Heart right ventricle (tissue), 16 donors: ENCODE measurements around the gene SUGCT. TPM values are rescaled to one million over a fixed set of nuclear protein-coding genes. Genes with fewer than 3 reads are reported as not detected.

Experiments used
- ATAC-seq, 8 donors: fragments of 200-7000 bp; cut with Tn5 transposase; one replicate each; pipeline ENCODE4 v1.9.1; 2020; ENCODE audit warnings: mild to moderate bottlenecking in 8 of 8, moderate library complexity in 8 of 8, moderate number of reproducible peaks in 1 of 8
- DNase-seq, 2 donors: peaks; one replicate each; pipeline ENCODE4 v3.0.0-alpha.2; 2020
- H3K27ac ChIP-seq, 10 donors: fragments of 200-600 bp; sonication (generic) in 2 of 10; one replicate each; pipeline versions ENCODE4 v1.5.0 to v1.8.0; 2020 to 2022; ENCODE audit warnings: mild to moderate bottlenecking in 3 of 10
- H3K27me3 ChIP-seq, 7 donors: fragments of 200-600 bp; one replicate each; pipeline ENCODE4 v1.8.0; 2021 to 2022; ENCODE audit warnings: mild to moderate bottlenecking in 2 of 7
- H3K36me3 ChIP-seq, 9 donors: fragments of 200-600 bp; sonication (generic) in 1 of 9; one replicate each; pipeline versions ENCODE4 v1.5.0 to v1.8.0; 2020 to 2022; ENCODE audit warnings: mild to moderate bottlenecking in 2 of 9
- H3K4me1 ChIP-seq, 9 donors: fragments of 200-600 bp; sonication (generic) in 1 of 9; one replicate each; pipeline versions ENCODE4 v1.5.0 to v1.8.0; 2020 to 2022; ENCODE audit warnings: mild to moderate bottlenecking in 4 of 9
- H3K4me3 ChIP-seq, 10 donors: fragments of 200-600 bp; sonication (generic) in 2 of 10; one replicate each; pipeline versions ENCODE4 v1.5.0 to v1.8.0; 2020 to 2022; ENCODE audit warnings: mild to moderate bottlenecking in 7 of 10, moderate library complexity in 2 of 10
- H3K9me3 ChIP-seq, 11 donors: fragments of 200-600 bp in 10 of 11; sonication (generic) in 2 of 11; one replicate each; pipeline versions ENCODE4 v1.5.0 to v1.8.0; 2013 to 2022; ENCODE audit warnings: mild to moderate bottlenecking in 2 of 11, control low read depth in 1 of 11, moderate library complexity in 1 of 11
- WGBS, 2 donors: extraction: QIAGEN DNeasy Blood & Tissue Kit; methylation state at CpG; one replicate each; pipeline ENCODE4 v1.1.7; 2013; ENCODE audit warnings: inconsistent platforms in 1 of 2; 5-methylcytosine and 5-hydroxymethylcytosine counted together
- intact Hi-C, 10 donors: fragments of 100-400 bp; cut with DNase I; formaldehyde crosslinking; loops; one replicate each; pipeline versions ENCODE4 v1.11.1 to v1.14.2; 2022
- polyA plus RNA-seq, 2 donors: library from polyadenylated mRNA; stranded (reverse); fragments of 200-250 nt; gene quantifications; one replicate each; pipeline ENCODE4 v1.2.3, GENCODE V29; 2013
- total RNA-seq, 10 donors: library from RNA; stranded (reverse); fragmentation: NEBNext Ultra II Directional in 3 of 10; extraction: Animal tissue kit (Norgen Biotek cat#: 25700) in 3 of 10; gene quantifications; one replicate each; pipeline versions ENCODE4 v1.2.1 to v1.2.4, GENCODE V29; 2021 to 2023
- TF ChIP-seq, protein P1 (sequence below), 9 donors: fragments of 200-600 bp; sonication (generic) in 2 of 9; IDR thresholded peaks; one replicate each; pipeline versions ENCODE4 v1.5.0 to v1.8.0; 2021 to 2022; ENCODE audit warnings: antibody characterized with exemption in 9 of 9, mild to moderate bottlenecking in 5 of 9, moderate library complexity in 1 of 9
- donor health status: Arrhythmogenic right ventricular cardiomyopathy.
- donor health status: ischemic (EF 13 %, LVEDD 7.1; RV severe dilation, severe dysfunction).
- donor health status: healthy with polysubstance abuse.
- donor health status: DM: no; HTN: yes; CAD: no.
- donor health status: DM: no; HTN: no; CAD: no.
- donor health status: ischemic (EF 25% LVEDD 6.9; RV normal size, moderate dysfunction).
- donor health status: ischemic (EF 25% LVEDD 5.7; RV mildly dilated, moderate dysfunction).
- donor health status: healthy.
- donor health status: DM: yes; HTN: yes; CAD: no.
- donor health status: Ischemic cardiomyopathy.
- donor health status: ischemic (EF 35%, LVEDD 5.7; RV mildly dilated, moderate dysfunction).
- donor health status: nonischemic (EF 11% LVEDD 7.7; RV severe dilation, severe dysfunction).
- donor health status: DM: yes; HTN: yes; CAD: no.
- donor health status: PGD.
- donor health status: ischemic (EF 29% LVEDD 5.4; RV normal size, mild dysfunction).
- donor health status: nonischemic (EF 23%, LVEDD 6.1; RV moderate dilation, normal function).

Gene SUGCT
- total and polyA plus RNA-seq, 12 donors, result 1.2 to 8.1 (median 6.1) TPM

DNA sequence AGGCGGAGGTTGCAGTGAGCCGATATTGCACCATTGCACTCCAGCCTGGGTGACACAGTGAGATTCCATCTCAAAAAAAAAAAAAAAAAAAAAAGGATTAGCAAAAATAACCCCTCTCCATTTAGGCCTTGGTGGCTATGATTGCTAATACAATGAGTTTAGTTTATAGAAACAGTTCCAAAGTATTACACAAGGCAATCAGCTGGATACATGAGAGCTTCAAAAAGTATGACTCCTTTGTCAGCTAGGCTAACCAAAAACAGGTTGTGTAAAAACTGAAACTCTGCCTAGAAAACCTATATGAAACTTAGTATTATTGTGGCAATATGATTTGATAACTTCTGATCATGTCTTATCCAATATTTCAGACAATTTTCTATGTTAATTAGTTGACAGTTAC lies 57.2 kb downstream of the SUGCT start:
- ATAC-seq (no peak), DNase-seq (no peak)
- Histone ChIP-seq H3K4me1 (no peaks in the 10 kb centered on the region), H3K9me3 (no peaks in the 10 kb centered on the region), H3K36me3 (no peaks in the 10 kb centered on the region), H3K4me3 (no peak overlapping the region), H3K27me3 (no peaks in the 10 kb centered on the region), H3K27ac (no peak overlapping the region)
- intact Hi-C loops, result loop anchor here in 1 of 10 donors (10.0 kb wide), 1 partner anchor 1343 kb away; no protein-coding TSS in a partner anchor
- TF ChIP-seq, protein P1, sequence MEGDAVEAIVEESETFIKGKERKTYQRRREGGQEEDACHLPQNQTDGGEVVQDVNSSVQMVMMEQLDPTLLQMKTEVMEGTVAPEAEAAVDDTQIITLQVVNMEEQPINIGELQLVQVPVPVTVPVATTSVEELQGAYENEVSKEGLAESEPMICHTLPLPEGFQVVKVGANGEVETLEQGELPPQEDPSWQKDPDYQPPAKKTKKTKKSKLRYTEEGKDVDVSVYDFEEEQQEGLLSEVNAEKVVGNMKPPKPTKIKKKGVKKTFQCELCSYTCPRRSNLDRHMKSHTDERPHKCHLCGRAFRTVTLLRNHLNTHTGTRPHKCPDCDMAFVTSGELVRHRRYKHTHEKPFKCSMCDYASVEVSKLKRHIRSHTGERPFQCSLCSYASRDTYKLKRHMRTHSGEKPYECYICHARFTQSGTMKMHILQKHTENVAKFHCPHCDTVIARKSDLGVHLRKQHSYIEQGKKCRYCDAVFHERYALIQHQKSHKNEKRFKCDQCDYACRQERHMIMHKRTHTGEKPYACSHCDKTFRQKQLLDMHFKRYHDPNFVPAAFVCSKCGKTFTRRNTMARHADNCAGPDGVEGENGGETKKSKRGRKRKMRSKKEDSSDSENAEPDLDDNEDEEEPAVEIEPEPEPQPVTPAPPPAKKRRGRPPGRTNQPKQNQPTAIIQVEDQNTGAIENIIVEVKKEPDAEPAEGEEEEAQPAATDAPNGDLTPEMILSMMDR (IDR thresholded peaks at IDR 0.05), result no peak
- 98 to 100% methylated on average over 2 of the region's 2 CpGs for WGBS, 2 donors

- no peaks in the 10 kb centered on the region for H3K36me3 ChIP-seq
- peaks cover 0 to 5% (median 0%) of the 10 kb centered on the region in 9 donors for H3K4me1 ChIP-seq
- 37 to 51% methylated on average over 1 of the region's 1 CpG for WGBS, 2 donors
- TF ChIP-seq, protein P1 (IDR thresholded peaks at IDR 0.05), result no peak
- intact Hi-C loops, result loop anchor here in 1 of 10 donors (10.0 kb wide), 1 partner anchor 1340 kb away; no protein-coding TSS in a partner anchor
- no peak overlapping the region for H3K4me3 ChIP-seq
- H3K27me3 ChIP-seq, result no peaks in the 10 kb centered on the region
- DNase-seq (no peak), ATAC-seq (no peak)
- H3K9me3 ChIP-seq, result no peaks in the 10 kb centered on the region
- no peak overlapping the region for H3K27ac ChIP-seq
Observed at GRCh38 chr7:40194745-40195144, 59.9 kb downstream of the SUGCT start.

DNA sequence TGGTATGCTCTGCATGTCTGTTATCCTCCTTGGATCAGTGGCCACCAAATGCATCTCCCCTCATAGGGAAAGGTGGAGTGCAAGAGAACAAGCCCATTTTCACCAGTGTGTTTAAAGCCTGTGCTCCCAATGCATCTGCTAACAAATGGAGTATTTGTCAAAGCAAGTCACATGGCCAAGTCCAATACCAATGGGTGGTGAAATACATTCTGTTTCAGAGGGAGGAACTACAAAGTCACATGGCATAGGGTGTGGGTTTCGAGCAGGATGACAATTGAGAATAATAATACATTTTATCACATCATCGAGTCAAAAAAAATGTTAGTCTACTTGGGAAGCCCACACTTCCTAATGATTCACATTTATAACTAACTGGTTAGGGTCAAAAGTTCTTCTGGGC lies 62.7 kb downstream of the SUGCT start:
- Histone ChIP-seq H3K9me3 (no peaks in the 10 kb centered on the region), H3K36me3 (no peaks in the 10 kb centered on the region), H3K4me3 (no peak overlapping the region), H3K27me3 (no peaks in the 10 kb centered on the region), H3K27ac (no peak overlapping the region), H3K4me1 (peaks cover 0 to 14% (median 0%) of the 10 kb centered on the region in 9 donors)
- ATAC-seq (no peak), DNase-seq (no peak)
- intact Hi-C loops, result loop anchor here in 1 of 10 donors (10.0 kb wide), 1 partner anchor 1337 kb away; no protein-coding TSS in a partner anchor
- TF ChIP-seq, protein P1 (IDR thresholded peaks at IDR 0.05), result no peak
- 85 to 87% methylated on average over 2 of the region's 2 CpGs for WGBS, 2 donors

- no peak overlapping the region for H3K27ac ChIP-seq
- H3K4me3 ChIP-seq, result no peak overlapping the region
- DNase-seq, result no peak
- intact Hi-C loops, result loop anchor here in 1 of 10 donors (10.0 kb wide), 1 partner anchor 1336 kb away; no protein-coding TSS in a partner anchor
- ATAC-seq, result peak in 4 of 8 donors; percentile 31 to 51 (median 42)
- H3K9me3 ChIP-seq, result no peaks in the 10 kb centered on the region
- H3K4me1 ChIP-seq, result peaks cover 0 to 14% (median 0%) of the 10 kb centered on the region in 9 donors
- no peaks in the 10 kb centered on the region for H3K36me3 ChIP-seq
- TF ChIP-seq, protein P1 (IDR thresholded peaks at IDR 0.05), result peak in 6 of 9 donors; percentile 25 to 50 (median 34)
- WGBS, 2 donors, result 38 to 51% methylated on average over 2 of the region's 2 CpGs
- H3K27me3 ChIP-seq, result no peaks in the 10 kb centered on the region
Observed at GRCh38 chr7:40199076-40199802, 64.4 kb downstream of the SUGCT start.
